SK-N-SH (cell line): ENCODE results near the gene CPVL. TPM values are rescaled to one million over a fixed set of nuclear protein-coding genes. Genes with fewer than 3 reads are reported as not detected.

ENCODE experiments used
- CTCF ChIA-PET: fragments of 300-600, 350-600 bp; formaldehyde crosslinking; extraction: SDS; loops from one replicate; lab custom pipeline; 2021; lab: Yijun Ruan, JAX
- POLR2A ChIA-PET: fragments of 350-600 bp; sonication (Branson Sonifier 250); formaldehyde crosslinking; extraction: SDS; loops from one replicate; lab custom pipeline; 2020; ENCODE audit warnings: antibody characterized with exemption, inconsistent platforms; lab: Yijun Ruan, JAX
- DNase-seq: peaks from one replicate; pipeline ENCODE4 v3.0.0; 2012
- H2AFZ ChIP-seq: fragments of 200-600 bp; sonication (generic); 2 replicates; pipeline ENCODE4 v1.8.1; 2016; ENCODE audit warnings: antibody characterized with exemption, mild to moderate bottlenecking, low read depth
- H3F3A ChIP-seq: fragments of 200-600 bp; sonication (generic); replicated peaks from 2 replicates; pipeline ENCODE3; 2016; ENCODE audit warnings: antibody characterized with exemption, mild to moderate bottlenecking; ENCODE audit not compliant: insufficient read depth
- H3K27ac ChIP-seq, 2 experiments: fragments of 200-500 bp in 1 of 2; fragments of 200-600 bp in 1 of 2; sonication (Bioruptor generic) in 1 of 2; sonication (generic), shearing (Covaris generic) in 1 of 2; 2 replicates each; pipeline versions ENCODE4 v1.5.1 to v1.6.1; 2014 to 2016; ENCODE audit warnings: low read depth in 2 of 2, inconsistent platforms in 1 of 2, low read length in 1 of 2, mild to moderate bottlenecking in 1 of 2, mixed read lengths in 1 of 2
- H3K27me3 ChIP-seq: fragments of 200-600 bp; sonication (generic), shearing (Covaris generic); 2 replicates; pipeline ENCODE4 v1.6.1; 2016; ENCODE audit warnings: mixed run types; ENCODE audit not compliant: insufficient read depth
- H3K36me3 ChIP-seq, 2 experiments: fragments of 200-500 bp in 1 of 2; fragments of 200-600 bp in 1 of 2; sonication (Bioruptor generic) in 1 of 2; sonication (generic) in 1 of 2; replicated peaks in 1 of 2; 2 replicates each; pipeline versions ENCODE3 to v1.5.1; 2014 to 2016; ENCODE audit warnings: low read length in 1 of 2, mild to moderate bottlenecking in 1 of 2; ENCODE audit not compliant: insufficient read depth in 2 of 2, control insufficient read depth in 1 of 2
- H3K4me1 ChIP-seq, 2 experiments: fragments of 200-500 bp in 1 of 2; fragments of 200-600 bp in 1 of 2; sonication (Bioruptor generic) in 1 of 2; sonication (generic), shearing (Covaris generic) in 1 of 2; 2 replicates each; pipeline versions ENCODE4 v1.5.1 to v1.6.1; 2014 to 2016; ENCODE audit warnings: low read depth in 1 of 2, low read length in 1 of 2, mixed run types in 1 of 2; ENCODE audit not compliant: insufficient read depth in 2 of 2, control insufficient read depth in 1 of 2
- H3K4me2 ChIP-seq: fragments of 200-600 bp; sonication (generic), shearing (Covaris generic); 2 replicates; pipeline ENCODE4 v1.6.1; 2017; ENCODE audit warnings: mixed run types
- H3K4me3 ChIP-seq, 2 experiments: fragments of 200-500 bp in 1 of 2; fragments of 200-600 bp in 1 of 2; sonication (Bioruptor generic) in 1 of 2; sonication (generic), shearing (Covaris generic) in 1 of 2; 2 replicates each; pipeline versions ENCODE4 v1.5.1 to v1.8.1; 2014 to 2016; ENCODE audit warnings: low read depth in 2 of 2, inconsistent platforms in 1 of 2, low read length in 1 of 2, mild to moderate bottlenecking in 1 of 2, mixed read lengths in 1 of 2, moderate library complexity in 1 of 2
- H3K79me2 ChIP-seq: fragments of 200-600 bp; sonication (generic); 2 replicates; pipeline ENCODE4 v1.8.1; 2017; ENCODE audit warnings: mild to moderate bottlenecking; ENCODE audit not compliant: insufficient read depth
- H3K9ac ChIP-seq: fragments of 200-600 bp; sonication (generic); 2 replicates; pipeline ENCODE4 v1.6.1; 2017; ENCODE audit warnings: mixed run types
- H3K9me2 ChIP-seq: fragments of 200-600 bp; sonication (generic); 2 replicates; pipeline ENCODE4 v1.6.1; 2017; ENCODE audit warnings: mixed run types
- H3K9me3 ChIP-seq: fragments of 200-600 bp; sonication (generic); 2 replicates; pipeline ENCODE4 v1.6.1; 2017; ENCODE audit warnings: mixed run types, mild to moderate bottlenecking, moderate library complexity
- H4K20me1 ChIP-seq: fragments of 200-600 bp; sonication (generic); 2 replicates; pipeline ENCODE4 v1.6.1; 2017; ENCODE audit warnings: mild to moderate bottlenecking, mixed run types; ENCODE audit not compliant: insufficient read depth
- EP300 ChIP-seq, 2 experiments: IDR thresholded peaks; 2 replicates each; pipeline versions ENCODE4 v1.4.0 to v1.6.1; 2012; ENCODE audit warnings: borderline replicate concordance in 1 of 2, low read depth in 1 of 2, low read length in 1 of 2
- FOXJ3 ChIP-seq: sonication (generic); formaldehyde crosslinking; IDR thresholded peaks from 2 replicates; pipeline ENCODE4 v1.5.1; 2020; ENCODE audit warnings: mild to moderate bottlenecking, missing genetic modification reagents
- FOXM1 ChIP-seq: IDR thresholded peaks from 2 replicates; pipeline ENCODE4 v1.4.0; 2012; ENCODE audit warnings: low read depth, mild to moderate bottlenecking
- MXI1 ChIP-seq: IDR thresholded peaks from 2 replicates; pipeline ENCODE4 v1.6.1; 2012; ENCODE audit warnings: mild to moderate bottlenecking, low read depth, low read length, improper control_type of control experiment
- NRF1 ChIP-seq: IDR thresholded peaks from 2 replicates; pipeline ENCODE4 v1.6.1; 2012; ENCODE audit warnings: low read depth, mild to moderate bottlenecking, low read length
- RAD21 ChIP-seq: IDR thresholded peaks from 2 replicates; pipeline ENCODE4 v1.6.1; 2012; ENCODE audit warnings: mild to moderate bottlenecking, low read length
- RCOR1 ChIP-seq: fragments of 150-350 bp; IDR thresholded peaks from 2 replicates; pipeline ENCODE4 v1.6.1; 2017; ENCODE audit warnings: antibody characterized with exemption, low read length
- REST ChIP-seq: IDR thresholded peaks from 2 replicates; pipeline ENCODE4 v1.6.1; 2012; ENCODE audit warnings: mild to moderate bottlenecking, low read depth, low read length, moderate library complexity
- RFX5 ChIP-seq: IDR thresholded peaks from 2 replicates; pipeline ENCODE4 v1.6.1; 2012; ENCODE audit warnings: mild to moderate bottlenecking, improper control_type of control experiment, low read length
- RXRA ChIP-seq: IDR thresholded peaks from 2 replicates; pipeline ENCODE4 v1.4.0; 2012; ENCODE audit warnings: low read depth, mild to moderate bottlenecking, borderline replicate concordance
- SIN3A ChIP-seq: IDR thresholded peaks from 2 replicates; pipeline ENCODE4 v1.6.1; 2012; ENCODE audit warnings: low read depth, mild to moderate bottlenecking, low read length, moderate library complexity, borderline replicate concordance
- SMC3 ChIP-seq: IDR thresholded peaks from 2 replicates; pipeline ENCODE4 v1.6.1; 2012; ENCODE audit warnings: low read depth, low read length, improper control_type of control experiment
- TCF12 ChIP-seq: IDR thresholded peaks from 2 replicates; pipeline ENCODE4 v1.4.0; 2012
- TEAD4 ChIP-seq: IDR thresholded peaks from 2 replicates; pipeline ENCODE4 v1.4.0; 2012; ENCODE audit warnings: mild to moderate bottlenecking, borderline replicate concordance; ENCODE audit not compliant: insufficient read depth
- YY1 ChIP-seq: IDR thresholded peaks from 2 replicates; pipeline ENCODE4 v1.4.0; 2012; ENCODE audit warnings: low read depth, mild to moderate bottlenecking
- WGBS: methylation state at CpG from one replicate; pipeline ENCODE4 v1.1.6; 2017; ENCODE audit warnings: low lambda C conversion rate; 5-methylcytosine and 5-hydroxymethylcytosine counted together
- polyA plus RNA-seq, 3 experiments: library from polyadenylated mRNA; depleted of rRNA; stranded (reverse); fragments of >200 nt; gene quantifications; 2 replicates each; pipeline ENCODE4 v1.2.3, GENCODE V29; 2012
- TF ChIP-seq, protein P1 (sequence below): IDR thresholded peaks from 2 replicates; pipeline ENCODE4 v1.4.0; 2012; ENCODE audit warnings: low read depth
- TF ChIP-seq, protein P2 (sequence below): fragments of 200-600 bp; sonication (generic); IDR thresholded peaks from 2 replicates; pipeline ENCODE4 v1.6.1; 2017; ENCODE audit warnings: antibody characterized with exemption, mild to moderate bottlenecking, moderate library complexity
- TF ChIP-seq, protein P3 (sequence below): fragments of 150-350 bp; IDR thresholded peaks from 2 replicates; pipeline ENCODE4 v1.6.1; 2016; ENCODE audit warnings: mild to moderate bottlenecking, low read depth, low read length

The CPVL gene
- polyA plus RNA-seq, 1 of the 3 experiments (the other 2 are of a cell fraction) = not detected

DNA sequence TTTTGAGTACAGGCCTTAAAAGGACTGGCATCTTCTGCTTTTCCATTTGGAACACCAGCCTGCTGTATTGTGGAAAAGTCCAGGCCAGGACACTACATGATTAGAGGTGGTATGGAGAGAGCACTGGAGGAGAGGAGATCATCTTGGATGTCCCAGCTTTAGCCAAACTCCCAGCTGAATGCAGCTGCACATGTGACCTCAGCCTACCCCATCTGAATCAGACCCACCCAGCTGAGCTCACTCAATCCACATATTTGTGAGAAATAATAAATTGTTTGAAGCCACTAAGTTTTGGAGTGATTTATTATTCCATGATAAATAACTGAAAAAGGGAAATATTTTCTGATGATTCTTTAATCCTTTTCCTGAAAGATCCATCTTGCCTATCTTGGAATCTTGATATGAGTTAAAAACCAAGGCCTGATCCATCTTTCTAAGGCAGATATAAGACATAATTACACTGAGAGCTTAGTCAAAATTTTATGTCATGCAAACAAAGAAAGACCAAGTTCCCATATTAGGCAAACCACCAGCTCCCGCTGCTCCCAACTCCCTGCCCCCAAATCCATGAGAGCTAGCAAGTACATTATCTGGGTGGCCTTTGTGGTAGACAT, 133.1 kb downstream of the CPVL start:
- ChIA-PET CTCF (interaction anchor here (1.0 to 3.3 kb wide), 4 partner anchors 57 to 91 kb away, joined by 3 to 12 read pairs (median 4); no protein-coding TSS in a partner anchor), POLR2A (no interaction called here)
- 75% methylated on average over 1 of the region's 1 CpG for WGBS
- Histone ChIP-seq H3K79me2 (no peaks in the 10 kb centered on the region), H3F3A (no peaks in the 10 kb centered on the region), H4K20me1 (no peaks in the 10 kb centered on the region), H3K27ac (no peak overlapping the region), H3K4me2 (no peak overlapping the region), H3K9me3 (no peaks in the 10 kb centered on the region), H3K4me3 (no peak overlapping the region), H3K9ac (no peak overlapping the region), H3K4me1 (0 out of 4 replicates have a peak, but pooled peaks cover 0 to 4% of the 10 kb centered on the region in 2 experiments), H3K36me3 (no peaks in the 10 kb centered on the region), H3K9me2 (no peaks in the 10 kb centered on the region), H3K27me3 (no peaks in the 10 kb centered on the region), H2AFZ (no peak overlapping the region)
- no peak for DNase-seq
- no peak for TF ChIP-seq SMC3
- no peak for TF ChIP-seq REST
- TF ChIP-seq FOXM1 = no peak
- TF ChIP-seq MXI1 = no peak
- TF ChIP-seq YY1 = no peak
- no peak for TF ChIP-seq SIN3A
- TF ChIP-seq FOXJ3 = no peak
- no peak for TF ChIP-seq EP300 (IDR thresholded peaks at IDR 0.05; ENCODE audit: borderline replicate concordance in 1 of 2, low read depth in 1 of 2, low read length in 1 of 2)
- TF ChIP-seq RFX5 = no peak
- TF ChIP-seq, protein P1, sequence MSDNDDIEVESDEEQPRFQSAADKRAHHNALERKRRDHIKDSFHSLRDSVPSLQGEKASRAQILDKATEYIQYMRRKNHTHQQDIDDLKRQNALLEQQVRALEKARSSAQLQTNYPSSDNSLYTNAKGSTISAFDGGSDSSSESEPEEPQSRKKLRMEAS = no peak
- TF ChIP-seq NRF1 = no peak
- no peak for TF ChIP-seq TEAD4
- TF ChIP-seq, protein P2, sequence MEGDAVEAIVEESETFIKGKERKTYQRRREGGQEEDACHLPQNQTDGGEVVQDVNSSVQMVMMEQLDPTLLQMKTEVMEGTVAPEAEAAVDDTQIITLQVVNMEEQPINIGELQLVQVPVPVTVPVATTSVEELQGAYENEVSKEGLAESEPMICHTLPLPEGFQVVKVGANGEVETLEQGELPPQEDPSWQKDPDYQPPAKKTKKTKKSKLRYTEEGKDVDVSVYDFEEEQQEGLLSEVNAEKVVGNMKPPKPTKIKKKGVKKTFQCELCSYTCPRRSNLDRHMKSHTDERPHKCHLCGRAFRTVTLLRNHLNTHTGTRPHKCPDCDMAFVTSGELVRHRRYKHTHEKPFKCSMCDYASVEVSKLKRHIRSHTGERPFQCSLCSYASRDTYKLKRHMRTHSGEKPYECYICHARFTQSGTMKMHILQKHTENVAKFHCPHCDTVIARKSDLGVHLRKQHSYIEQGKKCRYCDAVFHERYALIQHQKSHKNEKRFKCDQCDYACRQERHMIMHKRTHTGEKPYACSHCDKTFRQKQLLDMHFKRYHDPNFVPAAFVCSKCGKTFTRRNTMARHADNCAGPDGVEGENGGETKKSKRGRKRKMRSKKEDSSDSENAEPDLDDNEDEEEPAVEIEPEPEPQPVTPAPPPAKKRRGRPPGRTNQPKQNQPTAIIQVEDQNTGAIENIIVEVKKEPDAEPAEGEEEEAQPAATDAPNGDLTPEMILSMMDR = no peak
- TF ChIP-seq, protein P3, sequence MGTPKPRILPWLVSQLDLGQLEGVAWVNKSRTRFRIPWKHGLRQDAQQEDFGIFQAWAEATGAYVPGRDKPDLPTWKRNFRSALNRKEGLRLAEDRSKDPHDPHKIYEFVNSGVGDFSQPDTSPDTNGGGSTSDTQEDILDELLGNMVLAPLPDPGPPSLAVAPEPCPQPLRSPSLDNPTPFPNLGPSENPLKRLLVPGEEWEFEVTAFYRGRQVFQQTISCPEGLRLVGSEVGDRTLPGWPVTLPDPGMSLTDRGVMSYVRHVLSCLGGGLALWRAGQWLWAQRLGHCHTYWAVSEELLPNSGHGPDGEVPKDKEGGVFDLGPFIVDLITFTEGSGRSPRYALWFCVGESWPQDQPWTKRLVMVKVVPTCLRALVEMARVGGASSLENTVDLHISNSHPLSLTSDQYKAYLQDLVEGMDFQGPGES = no peak
- no peak for TF ChIP-seq RXRA
- TF ChIP-seq RCOR1 = no peak
- no peak for TF ChIP-seq TCF12
- TF ChIP-seq RAD21 = no peak
